Neural progenitor cell (in vitro differentiated cells): ENCODE data around the gene TXNDC15.

ENCODE experiments used
- EZH2 ChIP-seq: fragments of 200-600 bp; sonication (generic); IDR thresholded peaks from 2 replicates; pipeline ENCODE4 v1.6.1; 2017; ENCODE audit warnings: antibody characterized with exemption, mild to moderate bottlenecking, moderate library complexity
- EZH2phosphoT487 ChIP-seq: fragments of 200-600 bp; sonication (generic); IDR thresholded peaks from 2 replicates; pipeline ENCODE4 v1.6.1; 2017; ENCODE audit warnings: antibody characterized with exemption
- TF ChIP-seq, protein P1 (sequence below): fragments of 200-600 bp; sonication (generic); IDR thresholded peaks from 2 replicates; pipeline ENCODE4 v1.5.1; 2017; ENCODE audit warnings: antibody characterized with exemption, mild to moderate bottlenecking

DNA sequence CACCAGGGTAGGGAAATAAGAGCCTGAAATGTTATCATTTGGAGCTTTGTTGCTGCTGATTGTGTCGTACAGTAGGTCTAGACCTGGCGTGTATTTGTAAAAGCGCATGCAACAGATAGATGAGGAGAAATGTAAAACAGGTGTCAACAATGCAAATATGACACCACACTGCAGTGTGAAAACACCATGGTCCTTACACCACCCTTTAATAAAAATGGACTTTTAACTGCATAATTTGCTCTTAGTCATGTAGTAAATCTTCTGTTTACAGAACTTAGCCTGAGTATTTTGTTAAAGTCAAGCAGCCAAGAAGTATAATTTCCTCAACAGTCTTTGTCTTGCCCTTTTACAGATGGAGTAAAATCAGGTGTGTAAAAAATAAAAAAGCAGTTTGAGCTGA lies 44.7 kb downstream of the TXNDC15 start:
- TF ChIP-seq, protein P1, sequence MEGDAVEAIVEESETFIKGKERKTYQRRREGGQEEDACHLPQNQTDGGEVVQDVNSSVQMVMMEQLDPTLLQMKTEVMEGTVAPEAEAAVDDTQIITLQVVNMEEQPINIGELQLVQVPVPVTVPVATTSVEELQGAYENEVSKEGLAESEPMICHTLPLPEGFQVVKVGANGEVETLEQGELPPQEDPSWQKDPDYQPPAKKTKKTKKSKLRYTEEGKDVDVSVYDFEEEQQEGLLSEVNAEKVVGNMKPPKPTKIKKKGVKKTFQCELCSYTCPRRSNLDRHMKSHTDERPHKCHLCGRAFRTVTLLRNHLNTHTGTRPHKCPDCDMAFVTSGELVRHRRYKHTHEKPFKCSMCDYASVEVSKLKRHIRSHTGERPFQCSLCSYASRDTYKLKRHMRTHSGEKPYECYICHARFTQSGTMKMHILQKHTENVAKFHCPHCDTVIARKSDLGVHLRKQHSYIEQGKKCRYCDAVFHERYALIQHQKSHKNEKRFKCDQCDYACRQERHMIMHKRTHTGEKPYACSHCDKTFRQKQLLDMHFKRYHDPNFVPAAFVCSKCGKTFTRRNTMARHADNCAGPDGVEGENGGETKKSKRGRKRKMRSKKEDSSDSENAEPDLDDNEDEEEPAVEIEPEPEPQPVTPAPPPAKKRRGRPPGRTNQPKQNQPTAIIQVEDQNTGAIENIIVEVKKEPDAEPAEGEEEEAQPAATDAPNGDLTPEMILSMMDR = no peak
- TF ChIP-seq EZH2 = no peak
- no peak for TF ChIP-seq EZH2phosphoT487
